GM19238 (cell line): ENCODE data around the gene RGS6.

ENCODE experiments used
- DNase-seq: peaks from one replicate; pipeline ENCODE4 v3.0.0; 2011; ENCODE audit warnings: low spot score; ENCODE audit not compliant: insufficient read length

The RGS6 gene

DNA sequence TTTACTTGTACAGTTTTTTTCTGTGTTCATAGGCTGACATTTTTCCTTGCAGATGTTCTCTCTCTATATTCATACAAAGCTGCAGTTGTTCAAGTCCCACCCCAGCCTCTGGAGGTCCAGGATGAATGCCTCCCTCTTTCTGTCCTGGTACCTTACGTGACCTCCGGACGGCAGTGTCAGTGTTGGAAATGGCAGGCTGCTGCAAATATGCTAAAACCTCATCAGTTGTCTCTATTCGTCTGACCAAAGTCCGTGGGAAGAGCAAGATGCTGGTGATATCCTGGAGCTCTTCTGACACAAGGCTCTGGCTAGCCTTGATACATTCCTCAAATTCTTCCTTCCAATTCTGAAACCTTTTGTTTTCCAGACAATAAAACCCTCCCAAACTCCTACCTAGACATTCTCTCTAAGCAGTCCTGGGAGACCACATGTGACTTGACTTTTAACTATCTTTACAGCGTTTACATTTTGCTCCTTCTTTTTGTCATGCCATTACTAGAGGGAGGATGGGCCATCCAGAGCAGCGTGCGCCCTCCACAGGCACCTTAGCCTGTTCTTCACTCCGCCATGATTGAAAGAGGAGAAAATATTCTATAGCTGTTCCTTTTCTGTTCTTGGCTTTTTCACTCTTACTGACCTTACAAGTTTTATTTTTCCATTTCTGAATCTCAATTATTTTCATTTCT, 143.6 kb downstream of the RGS6 start:
- DNase-seq, result no peak

DNA sequence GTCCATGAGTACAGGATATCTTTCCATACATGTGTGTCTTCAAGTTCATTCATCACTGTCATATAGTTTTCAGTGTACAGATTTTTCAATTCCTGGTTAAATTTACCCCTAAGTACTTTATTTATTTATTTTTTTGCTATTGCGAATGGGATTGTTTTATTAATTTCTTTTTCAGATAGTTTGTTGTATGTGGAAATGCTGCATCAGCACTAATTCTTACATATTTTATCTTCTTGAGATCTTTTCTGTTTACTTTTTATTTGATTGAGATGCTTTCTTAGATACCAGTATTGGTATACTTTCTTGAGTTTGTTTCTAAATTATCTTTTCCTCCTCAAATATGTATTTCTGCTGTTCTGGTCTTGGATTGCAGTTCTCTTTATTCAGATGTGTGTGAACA, 148.9 kb downstream of the RGS6 start:
- no peak for DNase-seq

DNA sequence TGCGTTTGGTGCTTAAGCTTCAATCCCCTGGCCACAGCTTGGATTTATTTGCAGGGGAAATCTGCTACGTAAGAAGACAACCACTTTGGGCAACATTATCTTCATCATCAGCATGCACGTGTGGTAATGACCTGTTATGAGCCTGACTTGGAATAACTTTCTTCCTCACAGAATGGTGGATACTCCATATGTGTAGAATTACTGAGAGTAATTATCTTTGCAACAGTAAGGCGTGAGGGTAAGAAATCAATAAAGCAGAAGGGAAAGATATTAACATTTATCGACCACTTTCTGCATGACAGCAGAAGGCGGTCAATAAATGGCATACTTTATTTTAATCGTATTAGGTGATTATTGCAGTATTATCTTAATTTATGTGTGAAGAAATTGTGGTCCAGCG, 152.7 kb downstream of the RGS6 start:
- no peak for DNase-seq

DNA sequence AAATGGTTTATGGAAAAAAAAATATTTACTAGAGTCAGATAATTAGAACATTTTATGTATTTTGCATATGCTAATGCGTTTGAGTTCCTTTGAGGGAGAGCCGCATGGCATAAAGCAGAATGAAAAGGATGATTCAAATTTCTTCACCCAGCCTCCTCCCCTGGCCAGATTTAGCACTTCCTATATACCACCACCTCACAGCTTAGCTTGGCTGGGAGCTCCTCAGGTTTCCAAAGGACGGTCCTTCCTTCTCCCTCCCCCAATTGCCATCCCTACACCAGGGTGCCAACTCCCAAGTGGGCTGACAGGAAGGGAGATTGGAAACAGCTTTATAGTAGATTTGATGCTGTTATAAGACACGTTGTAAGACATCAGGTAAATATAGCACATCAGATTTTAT, 157.4 kb downstream of the RGS6 start:
- no peak for DNase-seq

DNA sequence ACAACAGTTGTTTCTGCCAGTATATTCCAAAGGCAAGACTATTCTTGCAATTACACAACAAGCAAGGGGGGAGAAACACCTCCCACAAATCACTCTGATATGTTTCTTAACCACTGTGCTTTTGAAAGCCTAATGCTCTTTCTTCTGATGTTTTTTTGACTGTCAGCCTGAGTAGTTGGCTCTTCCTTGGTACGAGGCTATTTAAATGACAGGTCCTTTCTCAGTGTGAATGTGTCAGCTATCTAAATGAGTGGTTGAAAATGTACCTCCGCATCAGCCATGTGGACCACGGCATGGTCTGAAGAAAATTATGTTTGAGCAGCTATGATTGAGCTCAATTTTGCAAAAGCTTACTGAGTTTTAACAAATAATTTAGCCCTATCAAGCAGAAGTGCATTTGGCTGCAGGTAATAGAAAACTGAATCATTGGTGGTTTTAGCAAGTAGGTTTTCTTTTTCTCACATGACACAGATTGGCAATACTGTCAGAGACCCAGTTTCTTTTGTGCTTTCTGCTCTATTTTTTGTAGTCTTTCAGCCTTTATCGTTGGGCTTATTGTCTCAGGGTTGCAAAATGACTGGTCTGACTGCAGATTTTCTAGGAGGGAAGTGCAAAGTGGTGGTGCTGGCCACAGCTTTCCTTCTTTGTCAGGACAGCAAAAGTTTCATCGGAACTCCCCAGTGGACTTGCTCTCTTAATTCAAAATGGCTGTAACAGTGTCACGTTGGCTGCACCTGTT, 162.8 kb downstream of the RGS6 start:
- DNase-seq, result no peak

DNA sequence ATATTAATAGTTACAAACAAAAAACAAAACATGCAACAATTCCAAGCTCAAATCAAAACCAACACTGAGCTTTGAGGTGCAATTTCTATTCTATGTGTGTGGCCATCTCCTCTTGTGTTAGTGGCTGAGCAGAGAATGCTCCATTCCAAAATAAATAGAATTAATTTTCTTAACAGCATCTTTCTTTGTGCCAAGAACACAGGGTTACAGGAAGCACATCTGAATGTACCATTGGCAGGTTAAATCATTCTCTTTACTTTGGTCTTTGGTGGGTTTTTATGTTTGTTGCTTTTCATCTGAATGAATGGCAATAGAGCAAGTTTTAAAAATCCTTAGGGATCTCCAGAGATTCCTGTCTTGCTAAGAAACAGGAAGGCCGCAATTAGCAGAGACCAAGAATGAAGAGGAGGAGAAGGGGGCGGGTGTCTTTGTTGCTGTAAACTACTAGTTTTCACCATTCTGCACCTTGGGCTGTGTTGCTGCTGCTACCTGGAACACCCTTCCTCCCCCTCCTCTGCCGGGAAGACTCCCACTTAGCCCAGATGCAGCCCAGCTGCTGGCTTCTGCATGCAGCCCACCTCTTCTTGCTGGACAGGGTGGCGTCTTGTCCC, 165.0 kb downstream of the RGS6 start:
- no peak for DNase-seq

DNA sequence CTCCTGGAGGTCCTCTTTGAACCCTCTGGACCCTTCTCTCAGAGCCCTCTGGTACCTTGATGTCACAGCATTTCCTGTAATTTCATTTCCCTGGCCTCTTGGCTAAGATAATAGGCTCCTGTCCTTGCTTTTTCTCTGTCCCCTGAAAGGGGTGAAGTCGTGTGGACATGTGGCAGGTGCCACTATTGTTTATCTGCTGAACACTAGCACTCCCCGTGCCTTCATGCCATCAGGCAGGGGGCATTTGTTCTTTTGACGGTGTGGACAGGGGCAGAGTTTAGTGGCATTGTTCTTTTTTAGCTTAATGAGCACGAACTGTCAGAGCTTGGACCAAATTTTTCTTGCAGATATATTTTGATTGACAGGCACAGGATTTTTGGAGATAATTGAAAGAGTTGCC, 166.0 kb downstream of the RGS6 start:
- DNase-seq, result no peak

DNA sequence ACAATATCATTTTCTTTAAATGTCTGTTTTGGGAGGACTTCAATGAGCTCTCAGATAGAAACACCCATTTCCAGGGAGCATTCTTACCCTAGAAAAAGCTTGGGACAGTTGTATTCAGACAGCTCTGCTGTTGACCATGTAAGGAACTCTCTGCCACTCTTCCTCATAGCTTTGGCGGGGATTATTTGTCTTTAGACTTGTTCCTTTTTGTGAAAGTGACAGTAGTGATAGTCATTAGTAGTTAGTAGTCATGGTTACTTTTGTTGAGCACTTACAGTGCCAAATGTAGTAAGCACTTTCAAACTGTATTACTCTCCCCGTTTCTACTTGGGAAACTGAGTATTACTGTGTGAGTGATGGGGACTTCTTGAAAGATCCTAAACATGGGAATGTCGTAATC, 167.3 kb downstream of the RGS6 start:
- DNase-seq, result no peak

DNA sequence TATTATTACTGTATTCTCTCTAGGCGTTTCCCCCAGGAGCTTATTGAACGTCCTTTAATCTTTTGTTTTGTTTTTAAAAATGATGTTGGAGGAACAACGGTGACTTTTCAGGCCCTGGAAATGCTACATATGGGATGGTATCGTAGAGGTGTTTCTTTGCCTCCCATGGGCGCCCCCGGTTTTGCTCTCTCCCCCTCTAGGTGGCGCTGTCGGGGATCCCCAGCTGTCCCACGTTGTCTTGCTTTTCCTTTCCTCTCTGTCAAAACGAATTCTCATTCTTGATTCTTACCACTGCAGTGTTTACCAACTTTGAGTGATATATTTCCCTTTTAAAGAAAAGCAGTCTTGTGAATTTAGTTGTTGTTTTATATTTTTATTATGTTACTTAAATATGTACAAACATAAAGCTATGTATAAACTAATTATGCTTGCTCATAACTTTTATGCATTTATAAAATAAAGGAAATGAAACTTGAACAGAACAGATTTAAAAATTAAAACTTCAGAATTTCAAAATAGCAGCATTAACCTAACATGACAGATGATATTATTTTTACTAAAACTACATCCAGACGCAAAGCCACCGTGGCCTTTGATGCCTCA, 171.9 kb downstream of the RGS6 start:
- peak; percentile 16 for DNase-seq

DNA sequence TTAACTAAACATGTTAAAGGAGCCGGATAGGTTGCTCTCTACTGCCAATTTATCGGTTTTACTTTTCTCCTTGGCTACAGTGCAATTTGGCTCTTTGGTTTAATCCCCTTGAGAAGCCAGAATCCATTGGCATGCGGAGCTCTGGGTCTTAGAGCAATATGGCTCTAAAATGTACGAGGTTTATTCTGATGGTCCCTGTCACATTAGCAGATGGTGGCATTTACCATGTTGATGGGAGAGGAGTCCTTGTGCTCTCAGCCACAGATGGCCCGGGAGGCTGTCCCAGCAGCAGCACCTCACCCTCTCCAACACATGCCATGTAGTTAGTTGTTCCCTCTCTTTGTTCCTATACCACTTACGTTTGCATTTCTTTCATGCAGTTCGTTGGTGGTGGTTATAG, 179.7 kb downstream of the RGS6 start:
- no peak for DNase-seq

DNA sequence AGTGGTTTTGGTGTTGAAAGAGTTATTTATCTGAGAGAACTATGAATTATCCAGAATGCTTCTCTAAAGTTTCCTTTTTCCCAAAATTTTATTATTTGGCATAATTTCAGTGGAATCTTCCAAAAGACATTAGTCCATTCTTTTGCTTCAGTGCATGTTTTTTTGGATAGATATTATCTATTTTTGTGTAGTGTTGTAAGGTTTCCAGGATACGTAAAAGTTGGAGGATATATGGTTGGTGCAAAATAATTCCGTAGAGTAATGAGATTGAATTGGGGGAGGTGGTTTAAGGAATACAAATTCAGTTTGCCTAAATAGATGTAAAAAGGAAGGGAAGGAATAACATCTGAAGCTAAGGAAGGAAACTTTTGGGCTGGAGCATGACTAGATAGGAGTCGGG, 186.6 kb downstream of the RGS6 start:
- no peak for DNase-seq

DNA sequence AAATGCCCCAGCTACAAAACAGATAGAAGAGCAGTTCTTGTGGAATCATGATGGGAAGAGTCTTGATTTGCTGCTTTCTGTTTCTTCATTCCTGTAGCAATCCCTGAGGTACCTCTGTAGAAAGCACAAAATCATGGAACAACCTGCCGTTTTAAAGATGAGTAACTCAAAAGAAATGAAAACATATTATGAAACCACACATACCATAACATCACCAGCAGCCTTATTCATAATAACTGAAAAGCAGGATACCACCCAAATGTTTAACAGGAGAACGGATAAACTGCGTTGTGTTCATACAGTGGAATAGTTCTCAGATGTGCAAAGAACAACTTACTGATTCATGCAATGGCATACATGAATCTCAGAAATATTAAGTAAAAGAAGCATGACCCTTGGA, 188.1 kb downstream of the RGS6 start:
- DNase-seq, result no peak

DNA sequence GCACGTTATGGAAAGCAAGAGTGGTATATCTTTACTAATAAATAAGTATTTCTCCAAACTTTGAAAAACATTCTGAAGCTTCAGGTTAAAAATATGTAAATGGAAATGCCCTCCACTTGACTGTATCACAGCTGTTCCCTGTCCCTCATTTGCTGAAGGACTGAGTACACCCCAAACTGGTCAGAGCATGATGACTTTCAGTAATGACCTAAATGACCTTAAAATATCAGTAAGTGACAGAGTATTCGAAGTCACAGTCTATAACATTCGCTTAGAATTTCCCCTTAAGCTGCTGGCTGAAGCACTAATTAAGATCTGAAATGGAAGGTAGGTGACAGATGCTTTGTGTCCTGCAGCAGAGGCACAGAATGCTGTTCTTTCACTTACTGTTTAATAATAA, 191.5 kb downstream of the RGS6 start:
- DNase-seq, result no peak

DNA sequence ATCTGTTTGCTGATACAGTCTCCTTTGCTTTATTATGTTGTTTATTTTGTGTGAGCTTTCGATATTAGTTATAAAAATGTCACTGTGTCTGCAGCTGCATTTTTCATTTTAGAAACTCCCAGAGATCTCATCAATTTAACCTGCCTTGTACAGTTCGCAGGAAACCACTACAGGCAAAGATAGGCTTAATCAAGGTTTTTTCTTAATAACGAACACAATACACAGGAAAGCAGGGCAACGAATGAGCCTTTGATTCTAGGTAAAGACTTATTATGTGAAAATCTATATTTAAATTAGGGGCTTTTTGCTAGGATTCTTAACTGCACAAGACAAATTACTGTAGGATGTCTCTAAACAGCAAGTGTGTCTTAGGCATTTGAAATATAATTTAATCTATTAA, 191.9 kb downstream of the RGS6 start:
- no peak for DNase-seq

DNA sequence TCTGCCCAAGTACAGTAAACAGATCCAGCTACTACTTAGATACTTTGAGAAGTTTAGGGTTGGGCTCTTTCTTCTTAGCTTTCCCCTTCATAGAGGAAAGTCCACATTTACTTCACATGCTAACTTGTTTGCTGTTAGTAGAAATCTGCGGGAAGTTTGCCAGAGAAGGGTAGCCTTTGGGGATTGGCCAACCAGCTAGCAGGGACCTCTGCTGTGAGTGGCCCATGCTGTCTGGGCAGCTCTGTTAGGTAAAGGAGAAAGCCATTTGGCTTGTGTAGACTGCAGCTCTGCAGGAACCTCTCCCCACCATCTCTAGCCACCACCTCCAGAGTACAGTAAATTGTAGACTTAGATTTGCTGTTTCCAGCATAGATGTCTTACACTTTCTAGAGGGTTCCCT, 193.9 kb downstream of the RGS6 start:
- no peak for DNase-seq

DNA sequence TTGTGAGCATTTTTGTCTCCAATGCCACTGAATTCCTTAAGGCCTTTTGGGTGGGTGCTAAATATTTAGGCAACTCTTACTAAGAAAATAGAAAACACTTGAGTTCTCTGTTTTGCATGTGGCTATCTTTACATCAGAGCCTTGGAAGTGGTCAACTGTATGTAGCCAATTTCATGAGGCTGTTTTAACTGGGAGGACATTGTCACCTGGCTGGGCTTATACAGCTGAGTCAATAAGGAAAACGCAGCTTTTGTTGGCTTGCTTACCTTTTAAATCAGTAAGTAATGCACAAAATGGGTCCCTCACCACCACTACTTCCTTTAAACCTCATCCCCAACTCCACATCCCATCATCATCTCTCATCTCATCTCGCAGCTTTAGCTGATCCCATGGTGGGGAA, 194.3 kb downstream of the RGS6 start:
- DNase-seq, result no peak

DNA sequence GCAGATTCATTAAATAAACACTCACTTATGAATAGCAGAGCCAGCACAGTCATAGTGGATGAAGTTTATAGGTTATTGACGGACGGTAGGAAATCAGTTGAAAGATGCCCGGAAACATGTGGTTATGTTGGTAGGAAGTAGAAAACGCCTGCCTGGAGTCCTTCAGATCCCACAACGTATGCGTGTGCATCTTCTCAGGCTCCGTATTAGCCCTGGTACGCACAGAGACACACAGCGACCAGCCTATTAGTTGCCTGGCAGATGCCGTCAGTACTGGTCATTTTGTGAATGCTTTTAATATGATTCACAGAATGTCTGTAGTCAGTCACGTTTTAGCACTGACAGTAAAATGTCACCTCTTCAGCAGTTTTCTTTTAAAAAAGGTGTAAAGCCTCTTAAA, 196.4 kb downstream of the RGS6 start:
- DNase-seq, result no peak

DNA sequence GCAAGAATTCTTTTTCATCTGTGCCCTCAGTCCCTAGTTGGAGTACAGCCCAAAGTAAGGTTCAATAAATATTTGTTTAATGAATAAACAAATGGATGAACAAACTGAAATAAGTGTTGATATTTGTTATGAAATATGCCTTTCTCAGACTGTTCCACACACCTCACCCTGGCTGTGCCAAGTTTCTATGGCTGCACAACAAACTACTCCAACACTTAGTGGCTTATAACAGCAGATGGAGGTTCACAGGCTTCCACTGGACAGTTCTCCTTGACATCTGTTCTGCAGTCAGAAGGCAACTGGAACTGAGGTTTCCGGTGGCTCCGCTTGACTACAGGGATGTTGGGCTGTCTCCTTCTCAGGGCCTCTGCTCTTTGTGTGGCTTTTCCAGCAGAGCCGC, 197.1 kb downstream of the RGS6 start:
- DNase-seq, result no peak

DNA sequence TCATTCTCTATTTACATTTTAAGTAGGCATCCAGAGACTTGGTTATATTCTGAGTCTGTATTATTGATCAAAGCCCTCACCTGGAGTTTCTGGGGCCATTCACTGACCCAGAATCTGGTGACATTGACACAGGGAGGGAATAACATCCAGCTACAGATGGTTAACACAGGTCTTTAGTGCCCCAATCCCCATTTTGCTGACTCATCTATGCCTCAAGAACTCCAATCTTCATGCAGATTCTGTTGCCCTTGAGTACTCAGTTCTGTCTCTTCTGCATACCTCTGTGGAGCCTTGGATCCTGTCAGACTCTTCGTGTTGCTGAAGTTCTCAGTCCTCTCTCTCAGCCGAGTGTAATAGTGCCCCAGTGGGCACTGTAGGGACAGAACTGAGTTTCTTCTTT, 208.9 kb downstream of the RGS6 start:
- DNase-seq, result no peak

DNA sequence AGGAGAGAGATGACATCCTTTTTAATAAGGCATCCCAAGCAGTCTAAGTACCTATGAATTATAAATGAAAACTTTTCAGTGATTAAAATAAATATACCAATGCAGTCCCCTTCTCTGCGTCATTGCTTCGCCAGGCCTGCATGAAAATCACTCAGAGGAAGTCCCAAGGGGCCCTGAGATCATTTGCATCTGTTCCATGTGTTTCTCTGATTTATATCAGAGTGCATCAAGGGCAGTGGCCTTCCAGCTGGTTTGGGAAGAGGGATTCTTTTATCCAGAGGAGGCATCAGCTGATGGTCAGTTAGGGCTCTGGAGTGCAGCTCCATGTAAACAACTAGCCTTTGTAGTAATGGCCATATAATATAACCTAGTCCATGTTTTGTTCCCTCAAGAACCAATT, 210.1 kb downstream of the RGS6 start:
- DNase-seq, result no peak

DNA sequence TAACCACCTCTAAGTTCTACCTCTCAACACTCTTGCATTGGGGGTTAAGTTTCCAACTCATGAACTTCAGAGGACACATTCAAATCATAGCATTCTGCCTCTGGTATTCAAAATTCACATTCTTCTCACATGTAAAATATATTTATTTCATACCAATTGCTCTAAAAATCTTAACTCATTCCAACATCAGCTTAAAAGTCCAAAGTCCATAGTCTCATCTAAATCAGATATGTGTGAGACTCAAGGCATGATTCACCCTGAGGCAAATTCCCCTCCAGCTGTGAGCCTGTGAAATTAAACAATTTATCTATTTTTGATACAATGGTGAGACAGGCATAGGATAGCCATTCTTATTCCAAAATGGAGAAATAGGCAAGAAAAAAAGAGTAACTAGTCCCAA, 214.0 kb downstream of the RGS6 start:
- DNase-seq, result no peak

DNA sequence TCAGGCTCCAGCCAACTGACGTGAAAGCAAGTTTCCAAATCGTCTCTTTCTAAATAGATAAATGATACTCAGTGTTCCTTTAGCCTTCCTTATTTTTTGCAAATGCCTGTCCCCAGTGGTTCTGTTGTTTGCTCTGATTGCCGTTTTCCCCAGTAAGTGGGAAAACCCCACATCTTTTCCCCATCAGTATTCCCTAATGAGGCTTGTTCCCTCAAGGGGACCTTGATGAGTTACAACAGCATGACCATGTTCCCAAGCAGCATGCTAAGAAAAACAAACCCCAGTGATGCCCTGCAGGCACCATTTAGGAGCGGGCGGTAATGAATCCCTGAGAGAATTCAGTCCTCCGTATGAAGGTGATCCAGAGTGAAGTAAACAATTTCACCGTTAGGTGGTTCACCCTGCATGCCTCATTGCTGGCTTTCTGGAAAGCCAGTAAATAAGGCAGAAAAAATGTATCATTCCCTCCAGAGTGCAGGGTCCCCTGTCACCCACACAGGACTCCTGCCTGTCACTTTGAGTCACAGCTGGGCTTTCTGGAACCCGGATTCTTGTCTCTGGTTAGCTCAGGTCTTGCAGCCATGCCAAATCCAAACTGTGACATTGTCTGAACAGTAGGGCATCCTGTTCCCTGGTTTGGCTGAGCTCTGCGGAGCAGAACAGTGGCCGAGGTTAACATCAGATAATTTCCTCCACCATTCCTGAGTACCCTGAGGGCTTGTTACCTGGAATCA, 222.6 kb downstream of the RGS6 start:
- DNase-seq, result no peak
